ENCODE measurements around the gene KRT10.
"Not testable (repeated sequence)": the region's sequence is repeated elsewhere in the genome, so short reads cannot be mapped to it uniquely, and the experiment has no call there.

The KRT10 gene

DNA sequence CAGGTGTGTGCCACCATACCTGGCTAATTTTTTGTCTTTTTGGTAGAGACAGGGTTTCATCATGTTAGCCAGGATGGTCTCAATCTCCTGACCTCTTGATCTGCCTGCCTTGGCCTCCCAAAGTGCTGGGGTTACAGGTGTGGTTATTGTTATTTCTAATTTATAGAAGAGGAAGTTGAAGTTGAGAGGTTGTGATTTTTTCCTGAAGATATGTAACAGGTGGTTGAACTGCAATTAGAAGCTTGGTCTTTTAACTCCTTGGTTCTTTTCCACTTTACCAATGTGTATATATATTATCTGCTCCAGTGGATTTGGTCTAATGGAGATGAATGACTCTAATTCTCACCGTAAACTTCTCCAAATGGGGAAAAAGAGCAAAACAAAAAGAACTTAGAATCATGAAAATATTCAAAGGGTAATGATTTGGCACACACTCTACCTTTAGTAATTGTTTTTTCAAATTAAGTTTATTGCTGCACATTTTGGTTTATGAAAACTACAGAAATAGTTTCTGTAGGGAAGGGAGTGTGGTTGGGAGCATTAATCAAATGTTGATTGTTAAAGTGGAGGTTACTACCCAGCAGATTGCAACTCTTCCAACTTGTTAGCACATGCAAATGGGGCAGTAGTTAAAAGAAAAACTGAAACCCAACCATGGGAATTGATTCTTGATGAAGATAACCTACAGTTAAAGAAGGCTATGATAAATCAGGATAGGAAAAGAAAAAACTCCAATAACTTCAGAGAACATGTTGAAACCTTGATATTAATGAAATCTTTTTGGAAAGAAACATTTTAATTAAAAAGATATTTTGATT, 1.8 kb upstream of the KRT10 start:
- peaks cover 49% of the 10 kb centered on the region for H3K27me3 Mint-ChIP-seq
- H3K27ac Mint-ChIP-seq, result no peak overlapping the region
- H3K36me3 Mint-ChIP-seq (ENCODE audit: low read depth), result no peaks in the 10 kb centered on the region
- H3K9me3 Mint-ChIP-seq, result no peaks in the 10 kb centered on the region
- no peak overlapping the region for H3K4me3 Mint-ChIP-seq
- intact Hi-C loops (cut with micrococcal nuclease), result no loop called here
- H3K4me1 Mint-ChIP-seq (ENCODE audit: low read depth), result no peaks in the 10 kb centered on the region

DNA sequence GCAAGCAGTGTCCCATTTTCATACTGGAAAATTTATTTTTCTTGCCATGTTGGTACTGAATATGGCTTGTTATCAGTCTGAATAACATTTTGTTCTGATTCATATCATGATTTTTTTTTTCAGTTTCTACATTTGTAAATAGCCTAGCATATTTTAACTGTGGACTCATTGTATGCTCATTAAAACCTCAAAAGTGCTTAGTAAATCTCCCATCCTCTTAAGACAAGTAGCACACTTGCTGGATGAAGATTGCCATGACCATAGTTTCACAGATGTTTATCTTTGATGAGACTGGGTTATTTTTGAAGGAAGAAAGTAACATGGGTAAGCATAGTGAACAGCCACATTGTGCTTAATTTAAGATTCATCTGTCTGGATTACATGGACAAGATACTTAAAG, 878 bp downstream of the KRT10 start:
- Mint-ChIP-seq H3K27ac (no peak overlapping the region), H3K27me3 (peaks cover 43% of the 10 kb centered on the region), H3K4me3 (no peak overlapping the region), H3K36me3 (ENCODE audit: low read depth) (peaks cover 15% of the 10 kb centered on the region), H3K9me3 (peaks cover 14% of the 10 kb centered on the region), H3K4me1 (ENCODE audit: low read depth) (no peaks in the 10 kb centered on the region)
- intact Hi-C loops (cut with micrococcal nuclease), result no loop called here

DNA sequence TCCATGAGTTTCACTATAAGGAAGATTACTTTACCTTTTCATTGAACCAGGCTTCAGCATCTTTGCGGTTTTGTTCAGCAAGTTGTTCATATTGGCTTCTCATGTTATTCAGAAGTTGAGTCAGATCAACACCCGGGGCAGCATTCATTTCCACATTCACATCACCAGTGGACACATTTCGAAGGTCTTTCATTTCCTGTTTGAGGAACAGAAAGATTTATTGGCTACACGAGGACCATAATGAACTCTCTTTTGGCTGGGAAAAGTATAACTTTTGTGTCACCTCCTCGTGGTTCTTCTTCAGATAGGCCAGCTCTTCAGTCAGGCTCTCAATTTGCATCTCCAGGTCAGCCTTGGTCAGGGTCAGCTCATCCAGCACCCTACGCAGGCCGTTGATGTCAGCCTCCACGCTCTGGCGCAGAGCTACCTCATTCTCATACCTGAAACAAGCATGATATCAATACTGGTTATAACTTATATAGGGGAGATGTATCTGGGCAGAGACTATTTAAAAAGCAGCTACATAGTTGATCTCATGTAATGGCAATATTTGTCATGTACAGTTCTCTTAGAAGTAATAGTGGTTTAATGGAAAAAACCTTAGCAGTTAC, 2.1 kb downstream of the KRT10 start:
- intact Hi-C loops (cut with micrococcal nuclease), result no loop called here
- Mint-ChIP-seq H3K27me3 (peaks cover 40% of the 10 kb centered on the region), H3K4me1 (ENCODE audit: low read depth) (no peaks in the 10 kb centered on the region), H3K4me3 (no peak overlapping the region), H3K9me3 (peaks cover 15% of the 10 kb centered on the region), H3K27ac (no peak overlapping the region), H3K36me3 (ENCODE audit: low read depth) (peaks cover 15% of the 10 kb centered on the region)

DNA sequence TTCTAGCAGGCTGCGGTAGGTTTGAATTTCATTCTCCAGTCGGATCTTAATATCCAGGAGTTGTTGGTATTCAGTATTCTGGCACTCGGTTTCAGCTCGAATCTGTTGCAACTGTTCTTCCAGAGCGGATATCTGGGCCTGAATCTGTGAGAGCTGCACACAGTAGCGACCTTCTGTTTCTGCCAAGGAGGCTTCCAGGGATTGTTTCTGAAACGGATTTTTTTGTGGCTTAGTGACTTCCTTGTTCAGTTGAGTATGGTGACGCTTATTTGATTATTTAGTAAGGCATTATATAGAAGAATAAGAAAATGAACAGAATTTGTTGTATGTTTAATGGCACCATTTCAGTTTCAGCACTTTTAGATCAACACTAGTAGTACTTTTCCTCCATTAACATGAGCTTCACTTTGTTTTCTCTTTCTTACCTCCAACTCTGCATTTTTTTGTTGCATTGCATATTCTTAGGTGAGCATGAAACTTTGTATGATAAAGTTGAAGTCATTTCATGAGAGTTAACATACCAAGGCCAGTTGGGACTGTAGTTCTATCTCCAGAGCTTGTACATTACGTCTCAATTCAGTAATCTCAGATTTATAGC, 2.8 kb downstream of the KRT10 start:
- Mint-ChIP-seq H3K36me3 (ENCODE audit: low read depth) (peaks cover 15% of the 10 kb centered on the region), H3K4me1 (ENCODE audit: low read depth) (no peaks in the 10 kb centered on the region), H3K27me3 (peaks cover 44% of the 10 kb centered on the region), H3K9me3 (peaks cover 20% of the 10 kb centered on the region), H3K4me3 (peak overlapping the region; percentile 72), H3K27ac (no peak overlapping the region)
- intact Hi-C loops (cut with micrococcal nuclease), result no loop called here

DNA sequence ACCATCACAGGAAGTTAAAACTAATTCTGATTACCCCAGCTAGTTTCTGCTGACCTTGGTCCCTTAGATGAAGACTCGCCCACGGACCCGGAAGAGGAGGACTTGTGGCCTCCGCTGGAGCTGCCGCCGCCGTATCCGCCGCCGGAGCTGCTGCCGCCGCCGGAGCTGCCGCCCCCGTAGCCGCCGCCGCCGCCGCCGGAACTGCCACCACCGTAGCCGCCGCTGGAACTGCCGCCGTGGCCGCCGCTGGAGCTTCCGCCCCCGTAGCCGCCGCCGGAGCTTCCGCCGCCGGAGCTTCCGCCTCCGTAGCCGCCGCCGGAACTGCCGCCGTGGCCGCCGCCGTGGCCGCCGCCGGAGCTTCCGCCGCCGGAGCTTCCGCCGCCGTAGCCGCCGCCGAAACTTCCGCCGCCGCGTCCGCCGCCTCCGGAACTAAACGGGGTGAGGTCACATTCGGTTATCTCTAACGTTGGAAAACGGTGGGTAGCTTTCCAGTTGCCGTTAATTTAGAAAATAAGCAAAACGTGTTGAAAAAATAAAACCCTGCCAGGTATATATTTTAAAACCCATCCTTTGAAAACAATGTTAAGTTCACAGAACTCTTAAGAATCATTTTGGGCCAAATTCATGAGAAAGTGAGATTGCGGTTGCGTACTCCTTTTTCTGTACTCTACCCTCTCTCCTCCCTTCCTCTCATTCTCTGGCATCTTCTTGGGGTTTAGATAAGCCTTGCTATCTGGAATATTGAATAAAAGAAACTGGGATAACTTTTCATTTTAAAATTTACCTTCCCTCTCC, 3.5 kb downstream of the KRT10 start:
- Mint-ChIP-seq H3K4me1 (ENCODE audit: low read depth) (no peaks in the 10 kb centered on the region), H3K27me3 (peaks cover 44% of the 10 kb centered on the region), H3K27ac (peak overlapping the region; percentile 65), H3K36me3 (ENCODE audit: low read depth) (peaks cover 15% of the 10 kb centered on the region), H3K9me3 (peaks cover 23% of the 10 kb centered on the region), H3K4me3 (peak overlapping the region; percentile 72)
- intact Hi-C loops (cut with micrococcal nuclease), result no loop called here

DNA sequence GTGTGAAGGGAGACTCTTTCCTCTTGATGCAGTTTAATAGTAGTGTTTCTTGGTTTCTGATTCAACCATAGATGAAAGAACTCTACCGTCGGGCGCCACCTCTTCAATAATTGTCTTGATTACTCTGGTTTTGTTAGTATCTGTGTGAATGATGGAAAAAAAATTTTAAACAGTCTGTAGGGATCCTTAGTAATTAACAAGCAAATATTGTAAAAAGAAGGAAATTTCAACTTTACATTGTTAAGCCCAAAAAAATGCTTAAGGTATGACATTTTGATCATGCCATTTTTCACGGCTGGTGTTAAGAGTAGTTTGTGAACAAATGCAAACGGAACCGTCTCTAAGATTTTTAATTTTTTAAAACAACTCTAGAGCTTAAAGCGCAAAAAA, 4.1 kb downstream of the KRT10 start:
- intact Hi-C loops (cut with micrococcal nuclease), result no loop called here
- peaks cover 45% of the 10 kb centered on the region for H3K27me3 Mint-ChIP-seq
- peak overlapping the region; percentile 65 for H3K27ac Mint-ChIP-seq
- H3K9me3 Mint-ChIP-seq, result peaks cover 23% of the 10 kb centered on the region
- H3K4me3 Mint-ChIP-seq, result peak overlapping the region; percentile 72
- H3K36me3 Mint-ChIP-seq (ENCODE audit: low read depth), result peaks cover 15% of the 10 kb centered on the region
- H3K4me1 Mint-ChIP-seq (ENCODE audit: low read depth), result no peaks in the 10 kb centered on the region

DNA sequence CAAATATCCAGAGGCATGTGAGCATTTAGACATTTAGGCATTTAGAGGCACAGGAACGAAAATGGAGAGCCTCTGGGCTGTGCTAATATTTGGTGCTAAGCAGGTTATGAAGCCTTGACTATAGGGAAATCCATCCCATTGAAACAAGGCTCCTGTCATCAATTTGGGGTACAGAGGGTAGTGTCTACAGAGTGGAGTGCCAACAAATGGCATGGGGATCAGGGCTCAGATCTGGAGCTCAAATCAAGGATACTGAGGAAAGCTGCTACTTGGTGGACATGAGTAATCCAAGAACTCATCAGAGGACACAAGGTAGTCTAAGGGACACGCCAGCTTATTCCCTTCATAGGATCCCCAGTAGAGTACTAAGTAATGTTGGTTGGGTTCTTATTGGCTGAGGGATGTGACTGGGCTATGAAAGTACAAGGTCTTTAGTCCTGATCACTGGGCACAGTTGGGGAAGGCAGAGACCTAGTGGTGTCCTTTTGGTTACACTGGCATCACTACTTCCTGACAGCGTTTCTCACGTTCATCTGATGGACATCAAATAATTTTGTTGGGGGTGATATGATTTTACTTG, 5.2 kb downstream of the KRT10 start:
- Mint-ChIP-seq H3K27ac (no peak overlapping the region), H3K36me3 (ENCODE audit: low read depth) (peaks cover 15% of the 10 kb centered on the region), H3K27me3 (peaks cover 48% of the 10 kb centered on the region), H3K4me1 (ENCODE audit: low read depth) (no peaks in the 10 kb centered on the region), H3K9me3 (peaks cover 23% of the 10 kb centered on the region), H3K4me3 (no peak overlapping the region)
- intact Hi-C loops (cut with micrococcal nuclease), result no loop called here

DNA sequence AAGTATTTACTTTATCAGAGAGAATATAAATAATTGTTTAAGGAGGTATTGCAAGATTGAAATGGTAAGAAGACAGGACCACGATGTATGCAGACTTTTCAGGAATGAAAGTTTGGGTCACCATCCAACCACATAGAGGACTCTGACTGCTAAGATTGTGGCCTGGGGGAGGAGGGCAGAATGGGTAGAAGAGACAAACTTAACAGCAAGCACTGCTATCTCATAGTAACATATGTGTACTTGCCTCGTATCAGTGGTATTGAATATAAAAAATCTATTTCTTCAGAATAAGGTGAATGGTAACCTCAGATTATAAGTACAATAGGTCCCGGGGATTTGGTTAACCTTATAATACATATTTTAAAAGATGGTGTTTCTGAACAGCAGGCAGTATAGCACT, 5.8 kb downstream of the KRT10 start:
- peaks cover 49% of the 10 kb centered on the region for H3K27me3 Mint-ChIP-seq
- H3K9me3 Mint-ChIP-seq, result peaks cover 23% of the 10 kb centered on the region
- no peak overlapping the region for H3K4me3 Mint-ChIP-seq
- peaks cover 15% of the 10 kb centered on the region for H3K36me3 Mint-ChIP-seq (ENCODE audit: low read depth)
- intact Hi-C loops (cut with micrococcal nuclease), result no loop called here
- H3K4me1 Mint-ChIP-seq (ENCODE audit: low read depth), result no peaks in the 10 kb centered on the region
- H3K27ac Mint-ChIP-seq, result no peak overlapping the region

DNA sequence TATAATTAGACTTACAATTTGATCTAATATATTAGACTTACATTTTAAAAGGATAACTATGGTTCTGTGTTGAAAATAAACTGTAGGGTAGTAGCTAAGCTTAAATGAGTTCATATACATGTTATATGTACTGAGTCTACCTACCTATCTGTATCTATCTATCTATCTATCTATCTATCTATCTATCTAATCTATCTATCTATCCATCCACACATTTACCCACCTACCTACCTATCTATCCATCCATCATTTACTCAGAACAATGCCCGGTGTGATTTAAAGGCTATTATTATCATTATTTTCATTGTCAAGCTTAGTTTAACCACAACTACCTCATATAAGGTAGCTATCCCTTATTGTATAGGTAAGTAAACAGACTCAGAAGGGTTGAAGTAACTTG, 7.0 kb downstream of the KRT10 start:
- H3K36me3 Mint-ChIP-seq (ENCODE audit: low read depth), result peaks cover 15% of the 10 kb centered on the region
- no peak overlapping the region for H3K4me3 Mint-ChIP-seq
- H3K27ac Mint-ChIP-seq, result no peak overlapping the region
- no peaks in the 10 kb centered on the region for H3K4me1 Mint-ChIP-seq (ENCODE audit: low read depth)
- H3K9me3 Mint-ChIP-seq, result peaks cover 23% of the 10 kb centered on the region
- H3K27me3 Mint-ChIP-seq, result peaks cover 48% of the 10 kb centered on the region
- intact Hi-C loops (cut with micrococcal nuclease), result no loop called here

DNA sequence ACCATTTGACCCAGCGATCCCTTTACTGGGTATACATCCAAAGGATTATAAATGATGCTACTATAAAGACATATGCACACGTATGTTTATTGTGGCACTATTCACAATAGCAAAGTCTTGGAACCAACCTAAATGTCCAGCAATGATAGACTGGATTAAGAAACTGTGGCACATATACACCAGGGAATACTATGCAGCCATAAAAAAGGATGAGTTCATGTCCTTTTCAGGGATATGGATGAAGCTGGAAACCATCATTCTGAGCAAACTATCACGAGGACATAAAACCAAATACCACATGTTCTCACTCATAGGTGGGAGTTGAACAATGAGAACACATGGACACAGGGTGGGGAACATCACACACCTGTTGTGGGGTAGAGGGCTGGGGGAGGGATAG, 7.8 kb downstream of the KRT10 start:
- H3K4me3 Mint-ChIP-seq; H3K4me1 Mint-ChIP-seq (ENCODE audit: low read depth); H3K27ac Mint-ChIP-seq; intact Hi-C loops (cut with micrococcal nuclease): not testable (repeated sequence)
- peaks cover 23% of the 10 kb centered on the region for H3K9me3 Mint-ChIP-seq
- H3K36me3 Mint-ChIP-seq (ENCODE audit: low read depth), result peaks cover 15% of the 10 kb centered on the region
- peaks cover 51% of the 10 kb centered on the region for H3K27me3 Mint-ChIP-seq

DNA sequence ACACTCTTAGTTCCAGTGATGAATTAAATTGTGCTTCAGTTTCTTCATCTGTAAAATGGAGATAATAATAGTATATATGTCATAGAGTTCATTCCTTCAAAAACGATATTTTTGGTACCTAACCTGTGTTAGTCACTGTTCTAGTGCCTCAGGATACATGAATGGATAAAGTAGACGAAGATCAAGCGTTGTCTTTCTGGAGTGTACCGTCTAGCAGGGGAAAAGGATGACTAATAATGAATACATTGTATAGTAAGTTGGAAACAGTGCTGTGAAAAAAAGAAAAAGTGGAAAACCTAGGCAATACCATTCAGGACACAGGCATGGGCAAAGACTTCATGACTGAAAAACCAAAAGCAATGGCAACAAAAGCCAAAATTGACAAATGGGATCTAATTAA, 8.6 kb downstream of the KRT10 start:
- Mint-ChIP-seq H3K36me3 (ENCODE audit: low read depth) (peaks cover 15% of the 10 kb centered on the region), H3K9me3 (peaks cover 23% of the 10 kb centered on the region), H3K4me1 (ENCODE audit: low read depth) (no peaks in the 10 kb centered on the region), H3K27me3 (peaks cover 53% of the 10 kb centered on the region), H3K27ac (no peak overlapping the region), H3K4me3 (no peak overlapping the region)
- intact Hi-C loops (cut with micrococcal nuclease), result no loop called here

DNA sequence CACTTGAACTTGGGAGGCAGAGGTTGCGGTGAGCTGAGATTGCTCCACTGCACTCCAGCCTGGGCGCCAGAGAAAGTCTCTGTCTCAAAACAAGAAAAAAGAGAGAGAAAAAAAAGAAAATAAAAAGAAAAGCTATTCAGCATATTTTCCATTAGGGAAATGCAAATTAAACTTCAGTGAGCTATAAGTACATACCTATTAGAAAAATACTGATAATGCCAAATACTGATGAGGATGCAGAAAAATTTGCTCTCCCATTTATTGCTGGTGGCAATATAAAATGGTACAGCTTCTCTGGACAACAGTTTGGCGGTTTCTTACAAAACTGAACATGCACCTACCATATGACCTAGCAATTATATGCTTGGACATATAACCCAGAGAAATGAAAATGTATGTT, 9.8 kb downstream of the KRT10 start:
- Mint-ChIP-seq H3K36me3 (ENCODE audit: low read depth) (peaks cover 9% of the 10 kb centered on the region), H3K27me3 (peaks cover 61% of the 10 kb centered on the region)
- intact Hi-C loops (cut with micrococcal nuclease), result no loop called here

DNA sequence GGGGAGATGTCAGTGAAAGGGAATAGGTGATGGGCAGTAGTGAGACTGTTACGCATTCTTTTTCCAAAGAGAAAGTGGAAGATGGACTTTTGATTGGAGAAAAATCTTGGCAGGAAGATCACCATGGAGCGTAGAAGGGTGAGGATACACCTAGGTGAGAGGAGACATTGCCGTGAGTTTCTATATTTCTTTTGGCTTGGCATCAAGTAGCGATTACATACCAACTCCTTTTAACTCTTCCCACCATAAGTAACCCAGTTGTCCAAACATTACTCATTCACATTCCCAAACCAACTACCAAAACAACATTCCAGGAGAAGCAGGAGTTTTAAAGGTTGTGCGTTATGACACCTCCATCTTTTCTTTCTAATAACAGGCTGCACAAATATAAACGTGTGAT, 11.9 kb downstream of the KRT10 start:
- Mint-ChIP-seq H3K4me1 (ENCODE audit: low read depth) (no peaks in the 10 kb centered on the region), H3K27ac (no peak overlapping the region), H3K4me3 (no peak overlapping the region), H3K9me3 (peaks cover 9% of the 10 kb centered on the region), H3K36me3 (ENCODE audit: low read depth) (no peaks in the 10 kb centered on the region), H3K27me3 (peaks cover 68% of the 10 kb centered on the region)
- intact Hi-C loops (cut with micrococcal nuclease), result no loop called here

More for the DNA sequence above, 9.8 kb downstream of the KRT10 start:
- H3K27ac Mint-ChIP-seq, result no peak overlapping the region
- no peaks in the 10 kb centered on the region for H3K4me1 Mint-ChIP-seq (ENCODE audit: low read depth)
- H3K9me3 Mint-ChIP-seq, result peaks cover 21% of the 10 kb centered on the region
- H3K4me3 Mint-ChIP-seq, result no peak overlapping the region

Data from dendritic cell treated with granulocyte-macrophage colony-stimulating factor and Interleukin-4, amounts not matched to agents 40 ng/mL and 50 ng/mL, for 4 days (primary cell).